ENCODE measurements around the gene NOP9.

DNA sequence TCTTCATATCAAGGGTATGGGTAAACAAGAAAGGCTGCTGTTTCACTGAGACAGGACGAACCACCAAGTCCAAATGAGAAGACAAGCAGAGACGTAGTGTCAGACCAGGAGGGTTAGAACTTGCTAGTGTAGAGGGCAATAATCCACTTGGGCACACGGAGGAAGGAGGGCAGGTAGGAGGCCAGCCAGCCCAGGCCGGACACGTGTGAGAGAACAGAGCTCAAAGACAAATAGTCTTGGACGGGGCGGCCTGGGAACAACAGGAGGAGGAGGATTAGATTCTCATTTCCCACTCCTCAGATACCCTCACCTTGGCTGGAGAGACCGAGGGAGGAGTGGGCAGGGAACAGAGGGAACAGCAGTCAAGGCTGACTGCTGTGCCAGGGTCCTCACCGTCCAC is 8.9 kb upstream of the NOP9 start:
- TF ChIP-seq, protein P1, sequence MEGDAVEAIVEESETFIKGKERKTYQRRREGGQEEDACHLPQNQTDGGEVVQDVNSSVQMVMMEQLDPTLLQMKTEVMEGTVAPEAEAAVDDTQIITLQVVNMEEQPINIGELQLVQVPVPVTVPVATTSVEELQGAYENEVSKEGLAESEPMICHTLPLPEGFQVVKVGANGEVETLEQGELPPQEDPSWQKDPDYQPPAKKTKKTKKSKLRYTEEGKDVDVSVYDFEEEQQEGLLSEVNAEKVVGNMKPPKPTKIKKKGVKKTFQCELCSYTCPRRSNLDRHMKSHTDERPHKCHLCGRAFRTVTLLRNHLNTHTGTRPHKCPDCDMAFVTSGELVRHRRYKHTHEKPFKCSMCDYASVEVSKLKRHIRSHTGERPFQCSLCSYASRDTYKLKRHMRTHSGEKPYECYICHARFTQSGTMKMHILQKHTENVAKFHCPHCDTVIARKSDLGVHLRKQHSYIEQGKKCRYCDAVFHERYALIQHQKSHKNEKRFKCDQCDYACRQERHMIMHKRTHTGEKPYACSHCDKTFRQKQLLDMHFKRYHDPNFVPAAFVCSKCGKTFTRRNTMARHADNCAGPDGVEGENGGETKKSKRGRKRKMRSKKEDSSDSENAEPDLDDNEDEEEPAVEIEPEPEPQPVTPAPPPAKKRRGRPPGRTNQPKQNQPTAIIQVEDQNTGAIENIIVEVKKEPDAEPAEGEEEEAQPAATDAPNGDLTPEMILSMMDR (IDR thresholded peaks at IDR 0.05): no peak
- TF ChIP-seq POLR2A (IDR thresholded peaks at IDR 0.05): no peak
